ENCODE measurements around the gene USP17L17. TPM values are rescaled to one million over a fixed set of nuclear protein-coding genes. Genes with fewer than 3 reads are reported as not detected.
"Not testable (repeated sequence)": the region's sequence is repeated elsewhere in the genome, so short reads cannot be mapped to it uniquely, and the experiment has no call there.

USP17L17 gene
- polyA plus RNA-seq, 6 donors from 2014 or later: not detected

- not testable (repeated sequence) for H3K27me3 Mint-ChIP-seq; H3K27ac Mint-ChIP-seq; H3K36me3 Mint-ChIP-seq; H3K9me3 Mint-ChIP-seq; H3K4me3 Mint-ChIP-seq; H3K4me1 Mint-ChIP-seq; DNase-seq; ATAC-seq (ENCODE audit: low read depth in 2 of 2)
Measured at GRCh38 chr4:9271719-9272118, 28.0 kb downstream of the USP17L17 start.

Other genes starting within 250 kb of the USP17L17 start
- gene FAM90A26, start 73.5 kb upstream of the USP17L17 start, polyA plus RNA-seq (ENCODE audit: low read depth in 6 of 6): not detected
- not detected for gene USP17L10, start 33.2 kb upstream of the USP17L17 start, polyA plus RNA-seq (ENCODE audit: low read depth in 6 of 6)
- gene USP17L11, start 28.5 kb upstream of the USP17L17 start, polyA plus RNA-seq (ENCODE audit: low read depth in 6 of 6): not detected
- not detected for gene USP17L12, start 23.7 kb upstream of the USP17L17 start, polyA plus RNA-seq (ENCODE audit: low read depth in 6 of 6)
- not detected for gene USP17L13, start 19.0 kb upstream of the USP17L17 start, polyA plus RNA-seq (ENCODE audit: low read depth in 6 of 6)
- gene USP17L15, start 9.5 kb upstream of the USP17L17 start, polyA plus RNA-seq (ENCODE audit: low read depth in 6 of 6): not detected
- gene USP17L18, start 4.8 kb downstream of the USP17L17 start, polyA plus RNA-seq (ENCODE audit: low read depth in 6 of 6): not detected
- gene USP17L19, start 9.5 kb downstream of the USP17L17 start, polyA plus RNA-seq (ENCODE audit: low read depth in 6 of 6): not detected
- gene USP17L20, start 14.2 kb downstream of the USP17L17 start, polyA plus RNA-seq (ENCODE audit: low read depth in 6 of 6): not detected
- gene USP17L21, start 19.0 kb downstream of the USP17L17 start, polyA plus RNA-seq (ENCODE audit: low read depth in 6 of 6): not detected
- gene USP17L22, start 23.7 kb downstream of the USP17L17 start, polyA plus RNA-seq (ENCODE audit: low read depth in 6 of 6): not detected
- gene USP17L24, start 81.3 kb downstream of the USP17L17 start, polyA plus RNA-seq (ENCODE audit: low read depth in 6 of 6): not detected
- not detected for gene USP17L25, start 86.0 kb downstream of the USP17L17 start, polyA plus RNA-seq (ENCODE audit: low read depth in 6 of 6)
- gene USP17L26, start 90.8 kb downstream of the USP17L17 start, polyA plus RNA-seq (ENCODE audit: low read depth in 6 of 6): not detected
- gene USP17L5, start 95.5 kb downstream of the USP17L17 start, polyA plus RNA-seq (ENCODE audit: low read depth in 6 of 6): not detected
- gene USP17L27, start 100.3 kb downstream of the USP17L17 start, polyA plus RNA-seq (ENCODE audit: low read depth in 6 of 6): not detected
- gene USP17L28, start 105.0 kb downstream of the USP17L17 start, polyA plus RNA-seq (ENCODE audit: low read depth in 6 of 6): not detected
- gene USP17L29, start 109.8 kb downstream of the USP17L17 start, polyA plus RNA-seq (ENCODE audit: low read depth in 6 of 6): not detected
- not detected for gene USP17L30, start 119.2 kb downstream of the USP17L17 start, polyA plus RNA-seq (ENCODE audit: low read depth in 6 of 6)
- gene DEFB131A, start 200.5 kb downstream of the USP17L17 start, polyA plus RNA-seq (ENCODE audit: low read depth in 6 of 6): not detected

Data from naive B cell (primary cell).